Neural progenitor cell (in vitro differentiated cells): Measurements from ENCODE around the gene CNOT1. TPM values are rescaled to one million over a fixed set of nuclear protein-coding genes. Genes with fewer than 3 reads are reported as not detected.
"Not testable (repeated sequence)": the region's sequence is repeated elsewhere in the genome, so short reads cannot be mapped to it uniquely, and the experiment has no call there.

ENCODE experiments used
- DNase-seq: peaks from one replicate; pipeline ENCODE4 v3.0.0-alpha.2; 2016; ENCODE audit warnings: low spot score
- H2AFZ ChIP-seq: fragments of 200-600 bp; sonication (generic); replicated peaks from 2 replicates; pipeline ENCODE4 v1.6.1; 2016; ENCODE audit warnings: antibody characterized with exemption
- H3F3A ChIP-seq: fragments of 200-600 bp; sonication (generic); 2 replicates; pipeline ENCODE4 v1.6.1; 2016; ENCODE audit warnings: antibody characterized with exemption, low read depth
- H3K27ac ChIP-seq: fragments of 200-600 bp; sonication (generic); 2 replicates; pipeline ENCODE4 v1.5.1; 2016; ENCODE audit warnings: mild to moderate bottlenecking
- H3K27me3 ChIP-seq: fragments of 200-600 bp; sonication (generic); 2 replicates; pipeline ENCODE4 v1.6.1; 2016; ENCODE audit warnings: mild to moderate bottlenecking, moderate library complexity
- H3K36me3 ChIP-seq: fragments of 200-600 bp; sonication (generic); 2 replicates; pipeline ENCODE4 v1.5.1; 2016
- H3K4me1 ChIP-seq: fragments of 200-600 bp; sonication (generic); 2 replicates; pipeline ENCODE4 v1.6.1; 2016; ENCODE audit warnings: mixed run types
- H3K4me2 ChIP-seq: fragments of 200-600 bp; sonication (generic); 2 replicates; pipeline ENCODE4 v1.6.1; 2016
- H3K4me3 ChIP-seq: fragments of 200-600 bp; sonication (generic); 2 replicates; pipeline ENCODE4 v1.5.1; 2016
- H3K79me2 ChIP-seq: fragments of 200-600 bp; sonication (generic); 2 replicates; pipeline ENCODE4 v1.6.1; 2016; ENCODE audit warnings: low read depth
- H3K9ac ChIP-seq: fragments of 200-600 bp; sonication (generic); 2 replicates; pipeline ENCODE4 v1.6.1; 2016
- H3K9me3 ChIP-seq: fragments of 200-600 bp; sonication (generic); 2 replicates; pipeline ENCODE4 v1.5.1; 2016; ENCODE audit warnings: low read depth
- H4K20me1 ChIP-seq: fragments of 200-600 bp; sonication (generic); 2 replicates; pipeline ENCODE4 v1.6.1; 2016; ENCODE audit warnings: low read depth
- H3K27ac Mint-ChIP-seq: 3 replicates; pipeline ENCODE4 v1.8.0; 2021; ENCODE audit warnings: mixed read lengths
- H3K27me3 Mint-ChIP-seq: 2 replicates; pipeline ENCODE4 v1.8.0; 2022; ENCODE audit warnings: low read depth, mild to moderate bottlenecking, inconsistent platforms, moderate library complexity, mixed read lengths; ENCODE audit not compliant: insufficient read depth
- H3K36me3 Mint-ChIP-seq: 3 replicates; pipeline ENCODE4 v1.8.0; 2021; ENCODE audit warnings: mixed read lengths
- H3K4me1 Mint-ChIP-seq: 3 replicates; pipeline ENCODE4 v1.8.0; 2021; ENCODE audit warnings: mixed read lengths
- H3K4me3 Mint-ChIP-seq: 3 replicates; pipeline ENCODE4 v1.8.0; 2021; ENCODE audit warnings: mild to moderate bottlenecking, moderate library complexity, mixed read lengths
- H3K9me3 Mint-ChIP-seq: 3 replicates; pipeline ENCODE4 v1.8.0; 2020; ENCODE audit warnings: mixed read lengths
- CTCF ChIP-seq: fragments of 200-600 bp; sonication (generic); IDR thresholded peaks from 2 replicates; pipeline ENCODE4 v1.5.1; 2017; ENCODE audit warnings: antibody characterized with exemption, mild to moderate bottlenecking
- EZH2 ChIP-seq: fragments of 200-600 bp; sonication (generic); IDR thresholded peaks from 2 replicates; pipeline ENCODE4 v1.6.1; 2017; ENCODE audit warnings: antibody characterized with exemption, mild to moderate bottlenecking, moderate library complexity
- EZH2phosphoT487 ChIP-seq: fragments of 200-600 bp; sonication (generic); IDR thresholded peaks from 2 replicates; pipeline ENCODE4 v1.6.1; 2017; ENCODE audit warnings: antibody characterized with exemption
- total RNA-seq: library from RNA; depleted of rRNA; stranded (reverse); fragments of >200 nt; gene quantifications from 2 replicates; pipeline ENCODE4 v1.2.3, GENCODE V29; 2015; ENCODE audit warnings: low replicate concordance

Gene CNOT1
- total RNA-seq, 1 donor from 2014 or later, result 241 TPM

- no peak overlapping the region for H3K27ac Mint-ChIP-seq
- no peak overlapping the region for H3K27ac ChIP-seq
- no peaks in the 10 kb centered on the region for H3K27me3 ChIP-seq
These were observed 14.3 kb downstream of the CNOT1 start for GRCh38 chr16:58615280-58615679.

DNA sequence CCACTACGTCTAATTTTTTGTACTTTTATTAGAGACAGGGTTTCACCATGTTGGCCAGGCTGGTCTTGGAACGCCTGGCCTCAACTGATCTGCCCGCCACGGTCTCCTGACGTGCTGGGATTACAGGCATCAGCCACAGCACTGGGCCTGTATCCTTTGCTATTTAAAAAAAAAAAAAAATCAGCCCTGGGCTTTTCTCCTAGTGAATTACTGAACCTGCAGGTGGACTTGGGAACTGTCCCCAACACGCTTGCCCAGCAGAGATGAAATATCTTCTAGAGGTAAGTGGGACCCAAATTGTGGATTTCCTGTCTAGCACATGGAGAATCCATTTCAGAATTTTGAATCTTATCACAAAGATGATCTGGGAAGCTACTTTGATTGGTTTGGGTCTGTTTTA is 14.8 kb downstream of the CNOT1 start:
- Histone ChIP-seq H3K79me2 (peaks cover 99% of the 10 kb centered on the region), H3K9me3 (no peaks in the 10 kb centered on the region), H2AFZ (no peak overlapping the region), H3K27me3 (no peaks in the 10 kb centered on the region), H3K27ac (no peak overlapping the region), H3F3A (peaks cover 5% of the 10 kb centered on the region), H3K4me2 (no peak overlapping the region), H3K4me1 (no peaks in the 10 kb centered on the region), H3K9ac (no peak overlapping the region), H4K20me1 (peaks cover 76% of the 10 kb centered on the region), H3K4me3 (no peak overlapping the region), H3K36me3 (peaks cover 2% of the 10 kb centered on the region)
- TF ChIP-seq EZH2 (no peak), EZH2phosphoT487 (no peak), CTCF (no peak)
- peaks cover 29% of the 10 kb centered on the region for H3K36me3 Mint-ChIP-seq
- H3K27me3 Mint-ChIP-seq, result peaks cover 2% of the 10 kb centered on the region
- no peak overlapping the region for H3K4me3 Mint-ChIP-seq
- H3K9me3 Mint-ChIP-seq, result no peaks in the 10 kb centered on the region
- no peaks in the 10 kb centered on the region for H3K4me1 Mint-ChIP-seq
- no peak for DNase-seq
- no peak overlapping the region for H3K27ac Mint-ChIP-seq

More at GRCh38 chr16:58615280-58615679, 14.3 kb downstream of the CNOT1 start:
- no peaks in the 10 kb centered on the region for H3K9me3 ChIP-seq
- H3K4me1 ChIP-seq, result no peaks in the 10 kb centered on the region
- no peak overlapping the region for H2AFZ ChIP-seq
- peaks cover 76% of the 10 kb centered on the region for H4K20me1 ChIP-seq
- peaks cover 5% of the 10 kb centered on the region for H3K36me3 ChIP-seq
- Mint-ChIP-seq H3K9me3 (no peaks in the 10 kb centered on the region), H3K27me3 (peaks cover 2% of the 10 kb centered on the region), H3K4me3 (no peak overlapping the region), H3K4me1 (no peaks in the 10 kb centered on the region), H3K36me3 (peaks cover 29% of the 10 kb centered on the region)
- H3K4me2 ChIP-seq, result no peak overlapping the region
- no peak overlapping the region for H3K9ac ChIP-seq
- no peak for DNase-seq
- TF ChIP-seq CTCF (no peak), EZH2 (no peak), EZH2phosphoT487 (no peak)
- H3K4me3 ChIP-seq, result no peak overlapping the region
- H3K79me2 ChIP-seq, result peaks cover 99% of the 10 kb centered on the region
- H3F3A ChIP-seq, result peaks cover 5% of the 10 kb centered on the region

GRCh38 chr16:58614212-58614611 is 15.4 kb downstream of the CNOT1 start:
- Mint-ChIP-seq H3K27ac (no peak overlapping the region), H3K27me3 (peaks cover 2% of the 10 kb centered on the region), H3K9me3 (no peaks in the 10 kb centered on the region), H3K4me1 (no peaks in the 10 kb centered on the region), H3K4me3 (no peak overlapping the region), H3K36me3 (peaks cover 27% of the 10 kb centered on the region)
- H3K36me3 ChIP-seq, result no peaks in the 10 kb centered on the region
- peaks cover 76% of the 10 kb centered on the region for H4K20me1 ChIP-seq
- no peak overlapping the region for H2AFZ ChIP-seq
- H3K9ac ChIP-seq, result no peak overlapping the region
- H3K9me3 ChIP-seq, result no peaks in the 10 kb centered on the region
- peaks cover 5% of the 10 kb centered on the region for H3F3A ChIP-seq
- H3K79me2 ChIP-seq, result peaks cover 99% of the 10 kb centered on the region
- TF ChIP-seq EZH2phosphoT487 (no peak), EZH2 (no peak), CTCF (no peak)
- H3K27me3 ChIP-seq, result no peaks in the 10 kb centered on the region
- no peaks in the 10 kb centered on the region for H3K4me1 ChIP-seq
- no peak overlapping the region for H3K4me2 ChIP-seq
- DNase-seq, result no peak
- H3K27ac ChIP-seq, result no peak overlapping the region
- no peak overlapping the region for H3K4me3 ChIP-seq

- not testable (repeated sequence) for H3K9me3 ChIP-seq, H3K4me3 ChIP-seq, H3K27ac ChIP-seq, H3K9me3 Mint-ChIP-seq, H3K9ac ChIP-seq, H3K4me1 ChIP-seq, H3K4me2 ChIP-seq, H3K27ac Mint-ChIP-seq, H3K27me3 ChIP-seq, H2AFZ ChIP-seq, H3K4me3 Mint-ChIP-seq, H3K36me3 ChIP-seq, H3K27me3 Mint-ChIP-seq, H3F3A ChIP-seq, H3K4me1 Mint-ChIP-seq, DNase-seq
- peaks cover 33% of the 10 kb centered on the region for H3K36me3 Mint-ChIP-seq
- Histone ChIP-seq H3K79me2 (peaks cover 99% of the 10 kb centered on the region), H4K20me1 (peaks cover 76% of the 10 kb centered on the region)
These were observed 16.7 kb downstream of the CNOT1 start for GRCh38 chr16:58612965-58613364.
